ENCODE measurements around the gene HSFX3. TPM values are rescaled to one million over a fixed set of nuclear protein-coding genes. Genes with fewer than 3 reads are reported as not detected.
A peak's percentile ranks its signal among the peaks of the same experiment; 100 is the strongest.
"Not testable (repeated sequence)": the region's sequence is repeated elsewhere in the genome, so short reads cannot be mapped to it uniquely, and the experiment has no call there.

HSFX3 gene
- total RNA-seq, 1 experiment from 2014 or later = not detected

- H3K27me3 ChIP-seq = no peaks in the 10 kb centered on the region
- no peaks in the 10 kb centered on the region for H3K36me3 ChIP-seq
- DNase-seq = no peak
- no peaks in the 10 kb centered on the region for H3K9me3 ChIP-seq
- peak overlapping the region; percentile 59 for H3K4me3 ChIP-seq
Measured at GRCh38 chrX:149505671-149506070, 44.1 kb downstream of the HSFX3 start.

GRCh38 chrX:149504915-149505651 lies 44.6 kb downstream of the HSFX3 start, which contains the start of gene IDS:
Gene IDS, minus strand, starts transcription at chrX:149505306. Its CDS starts 169 bp downstream, at chrX:149505137.
- H3K27me3 ChIP-seq = no peaks in the 10 kb centered on the region
- H3K9me3 ChIP-seq = no peaks in the 10 kb centered on the region
- H3K36me3 ChIP-seq = no peaks in the 10 kb centered on the region
- peak within 1 kb of the TSS; percentile 59 for H3K4me3 ChIP-seq
- peak; percentile 84 for DNase-seq

- DNase-seq = peak; percentile 9
- H3K9me3 ChIP-seq = no peaks in the 10 kb centered on the region
- peak overlapping the region; percentile 59 for H3K4me3 ChIP-seq
- no peaks in the 10 kb centered on the region for H3K36me3 ChIP-seq
- H3K27me3 ChIP-seq = no peaks in the 10 kb centered on the region
Measured at GRCh38 chrX:149504226-149504914, 45.4 kb downstream of the HSFX3 start.

- not testable (repeated sequence) for H3K9me3 ChIP-seq, H3K36me3 ChIP-seq, DNase-seq, H3K27me3 ChIP-seq, H3K4me3 ChIP-seq
Measured at GRCh38 chrX:149503446-149503845, 46.3 kb downstream of the HSFX3 start.

GRCh38 chrX:149502923-149503322 lies 46.8 kb downstream of the HSFX3 start:
- not testable (repeated sequence) for DNase-seq, H3K27me3 ChIP-seq, H3K9me3 ChIP-seq, H3K4me3 ChIP-seq, H3K36me3 ChIP-seq

- Histone ChIP-seq H3K4me3 (no peak overlapping the region), H3K9me3 (no peaks in the 10 kb centered on the region), H3K36me3 (no peaks in the 10 kb centered on the region), H3K27me3 (no peaks in the 10 kb centered on the region)
- DNase-seq = no peak
Measured at GRCh38 chrX:149499766-149500165, 50.0 kb downstream of the HSFX3 start.

- Histone ChIP-seq H3K36me3 (no peaks in the 10 kb centered on the region), H3K9me3 (no peaks in the 10 kb centered on the region), H3K27me3 (no peaks in the 10 kb centered on the region), H3K4me3 (no peak overlapping the region)
- DNase-seq = no peak
Measured at GRCh38 chrX:149498767-149499166, 51.0 kb downstream of the HSFX3 start.

Other genes starting within 250 kb of the HSFX3 start
- gene IDS, start 44.6 kb downstream of the HSFX3 start, total RNA-seq (2014; rRNA removed; shearing (Covaris generic); ENCODE audit: low replicate concordance) = 3.6 and 11.6 TPM in 2 replicates
- gene EOLA1, start 8.9 kb downstream of the HSFX3 start, total RNA-seq (2014; rRNA removed; shearing (Covaris generic); ENCODE audit: low replicate concordance) = 33.5 and 41.1 TPM in 2 replicates
- not detected in 2 replicates for gene MAGEA9B, start 37.5 kb upstream of the HSFX3 start, total RNA-seq (2014; rRNA removed; shearing (Covaris generic); ENCODE audit: low replicate concordance)
- not detected in 2 replicates for gene HSFX2, start 45.4 kb upstream of the HSFX3 start, total RNA-seq (2014; rRNA removed; shearing (Covaris generic); ENCODE audit: low replicate concordance)
- gene TMEM185A, start 81.9 kb upstream of the HSFX3 start, total RNA-seq (2014; rRNA removed; shearing (Covaris generic); ENCODE audit: low replicate concordance) = 11.0 and 18.8 TPM in 2 replicates
- gene MAGEA11, start 162.1 kb upstream of the HSFX3 start, total RNA-seq (2014; rRNA removed; shearing (Covaris generic); ENCODE audit: low replicate concordance) = not detected in 2 replicates
- not detected in 2 replicates for gene HSFX1, start 224.1 kb upstream of the HSFX3 start, total RNA-seq (2014; rRNA removed; shearing (Covaris generic); ENCODE audit: low replicate concordance)
- gene MAGEA9, start 232.0 kb upstream of the HSFX3 start, total RNA-seq (2014; rRNA removed; shearing (Covaris generic); ENCODE audit: low replicate concordance) = not detected in 2 replicates

Data from MG63 (cell line).